Measurements from ENCODE around the gene PRR3.
"Not testable (repeated sequence)": the region's sequence is repeated elsewhere in the genome, so short reads cannot be mapped to it uniquely, and the experiment has no call there.

- TF ChIP-seq CTCF, POLR2A (IDR thresholded peaks at IDR 0.05): not testable (repeated sequence)
Measured at GRCh38 chr6:30529349-30529875, 27.7 kb upstream of the PRR3 start.

Measured in body of pancreas (tissue), 4 donors.